Measurements from ENCODE around the gene HEY2.

DNA sequence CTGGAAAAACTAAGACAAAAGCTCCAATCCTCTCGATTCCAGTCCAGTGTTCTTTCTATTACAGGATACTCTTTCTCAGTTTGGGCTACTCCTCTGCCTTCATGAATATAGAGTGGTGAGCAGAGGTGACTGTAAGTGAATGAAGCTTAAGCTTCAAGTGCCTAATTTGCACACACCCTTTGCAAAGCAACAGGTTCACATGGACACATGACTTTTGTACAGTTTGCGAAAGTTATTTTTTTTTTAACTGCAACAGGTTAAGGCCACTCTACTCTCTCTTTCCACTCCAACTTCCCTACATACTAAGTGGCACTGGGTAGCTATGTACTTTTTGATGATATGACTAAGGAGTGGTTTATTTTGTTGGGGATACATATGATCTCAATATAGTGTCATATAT is 19.4 kb upstream of the HEY2 start:
- TF ChIP-seq, protein P1, sequence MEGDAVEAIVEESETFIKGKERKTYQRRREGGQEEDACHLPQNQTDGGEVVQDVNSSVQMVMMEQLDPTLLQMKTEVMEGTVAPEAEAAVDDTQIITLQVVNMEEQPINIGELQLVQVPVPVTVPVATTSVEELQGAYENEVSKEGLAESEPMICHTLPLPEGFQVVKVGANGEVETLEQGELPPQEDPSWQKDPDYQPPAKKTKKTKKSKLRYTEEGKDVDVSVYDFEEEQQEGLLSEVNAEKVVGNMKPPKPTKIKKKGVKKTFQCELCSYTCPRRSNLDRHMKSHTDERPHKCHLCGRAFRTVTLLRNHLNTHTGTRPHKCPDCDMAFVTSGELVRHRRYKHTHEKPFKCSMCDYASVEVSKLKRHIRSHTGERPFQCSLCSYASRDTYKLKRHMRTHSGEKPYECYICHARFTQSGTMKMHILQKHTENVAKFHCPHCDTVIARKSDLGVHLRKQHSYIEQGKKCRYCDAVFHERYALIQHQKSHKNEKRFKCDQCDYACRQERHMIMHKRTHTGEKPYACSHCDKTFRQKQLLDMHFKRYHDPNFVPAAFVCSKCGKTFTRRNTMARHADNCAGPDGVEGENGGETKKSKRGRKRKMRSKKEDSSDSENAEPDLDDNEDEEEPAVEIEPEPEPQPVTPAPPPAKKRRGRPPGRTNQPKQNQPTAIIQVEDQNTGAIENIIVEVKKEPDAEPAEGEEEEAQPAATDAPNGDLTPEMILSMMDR (IDR thresholded peaks at IDR 0.05), result no peak
- TF ChIP-seq, protein P2, sequence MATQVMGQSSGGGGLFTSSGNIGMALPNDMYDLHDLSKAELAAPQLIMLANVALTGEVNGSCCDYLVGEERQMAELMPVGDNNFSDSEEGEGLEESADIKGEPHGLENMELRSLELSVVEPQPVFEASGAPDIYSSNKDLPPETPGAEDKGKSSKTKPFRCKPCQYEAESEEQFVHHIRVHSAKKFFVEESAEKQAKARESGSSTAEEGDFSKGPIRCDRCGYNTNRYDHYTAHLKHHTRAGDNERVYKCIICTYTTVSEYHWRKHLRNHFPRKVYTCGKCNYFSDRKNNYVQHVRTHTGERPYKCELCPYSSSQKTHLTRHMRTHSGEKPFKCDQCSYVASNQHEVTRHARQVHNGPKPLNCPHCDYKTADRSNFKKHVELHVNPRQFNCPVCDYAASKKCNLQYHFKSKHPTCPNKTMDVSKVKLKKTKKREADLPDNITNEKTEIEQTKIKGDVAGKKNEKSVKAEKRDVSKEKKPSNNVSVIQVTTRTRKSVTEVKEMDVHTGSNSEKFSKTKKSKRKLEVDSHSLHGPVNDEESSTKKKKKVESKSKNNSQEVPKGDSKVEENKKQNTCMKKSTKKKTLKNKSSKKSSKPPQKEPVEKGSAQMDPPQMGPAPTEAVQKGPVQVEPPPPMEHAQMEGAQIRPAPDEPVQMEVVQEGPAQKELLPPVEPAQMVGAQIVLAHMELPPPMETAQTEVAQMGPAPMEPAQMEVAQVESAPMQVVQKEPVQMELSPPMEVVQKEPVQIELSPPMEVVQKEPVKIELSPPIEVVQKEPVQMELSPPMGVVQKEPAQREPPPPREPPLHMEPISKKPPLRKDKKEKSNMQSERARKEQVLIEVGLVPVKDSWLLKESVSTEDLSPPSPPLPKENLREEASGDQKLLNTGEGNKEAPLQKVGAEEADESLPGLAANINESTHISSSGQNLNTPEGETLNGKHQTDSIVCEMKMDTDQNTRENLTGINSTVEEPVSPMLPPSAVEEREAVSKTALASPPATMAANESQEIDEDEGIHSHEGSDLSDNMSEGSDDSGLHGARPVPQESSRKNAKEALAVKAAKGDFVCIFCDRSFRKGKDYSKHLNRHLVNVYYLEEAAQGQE (IDR thresholded peaks at IDR 0.05), result no peak
- TF ChIP-seq, protein P3, sequence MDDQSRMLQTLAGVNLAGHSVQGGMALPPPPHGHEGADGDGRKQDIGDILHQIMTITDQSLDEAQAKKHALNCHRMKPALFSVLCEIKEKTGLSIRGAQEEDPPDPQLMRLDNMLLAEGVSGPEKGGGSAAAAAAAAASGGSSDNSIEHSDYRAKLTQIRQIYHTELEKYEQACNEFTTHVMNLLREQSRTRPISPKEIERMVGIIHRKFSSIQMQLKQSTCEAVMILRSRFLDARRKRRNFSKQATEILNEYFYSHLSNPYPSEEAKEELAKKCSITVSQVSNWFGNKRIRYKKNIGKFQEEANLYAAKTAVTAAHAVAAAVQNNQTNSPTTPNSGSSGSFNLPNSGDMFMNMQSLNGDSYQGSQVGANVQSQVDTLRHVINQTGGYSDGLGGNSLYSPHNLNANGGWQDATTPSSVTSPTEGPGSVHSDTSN (IDR thresholded peaks at IDR 0.05), result no peak
- TF ChIP-seq KDM1A (IDR thresholded peaks at IDR 0.05; ENCODE audit: low read depth) (no peak), RCOR1 (IDR thresholded peaks at IDR 0.05; ENCODE audit: low read depth, low read length) (no peak), RAD21 (conservative IDR thresholded peaks at IDR 0.05 in 1 of 2, IDR thresholded peaks at IDR 0.05 in 1 of 2) (no peak)

Measured in A549 (cell line).